Gastroesophageal sphincter (tissue), 4 donors: ENCODE data around the gene CNOT6L. TPM values are rescaled to one million over a fixed set of nuclear protein-coding genes. Genes with fewer than 3 reads are reported as not detected.

ENCODE experiments used
- ATAC-seq: fragments of 150-250 bp; one replicate; pipeline ENCODE4 v1.9.1; 2016; ENCODE audit warnings: mild to moderate bottlenecking, moderate library complexity
- H3K27ac ChIP-seq, 4 donors: fragments of 200-600 bp; sonication (generic) in 3 of 4; 1 replicate in 3 of 4; 2 replicates in 1 of 4; pipeline ENCODE4 v1.5.1; 2016 to 2019
- H3K27me3 ChIP-seq: fragments of 200-600 bp; sonication (generic); one replicate; pipeline ENCODE4 v1.5.1; 2019
- H3K36me3 ChIP-seq, 2 donors: fragments of 200-600 bp; sonication (generic); one replicate each; pipeline ENCODE4 v1.5.1; 2019; ENCODE audit warnings: control low read depth in 1 of 2
- H3K4me1 ChIP-seq, 3 donors: fragments of 200-600 bp; sonication (generic); 1 replicate in 2 of 3; 2 replicates in 1 of 3; pipeline ENCODE4 v1.5.1; 2016 to 2019; ENCODE audit warnings: control low read depth in 2 of 3
- H3K4me3 ChIP-seq, 2 donors: fragments of 200-600 bp; sonication (generic); one replicate each; pipeline ENCODE4 v1.5.1; 2019; ENCODE audit warnings: mild to moderate bottlenecking in 1 of 2, moderate library complexity in 1 of 2
- H3K9me3 ChIP-seq, 3 donors: fragments of 200-600 bp; sonication (generic); one replicate each; pipeline ENCODE4 v1.5.1; 2017 to 2019; ENCODE audit warnings: control low read depth in 2 of 3
- CTCF ChIP-seq, 4 experiments: fragments of 200-600 bp in 2 of 4; fragments of 450-650 bp in 2 of 4; sonication (generic) in 1 of 4; IDR thresholded peaks; one replicate each; pipeline ENCODE4 v1.5.1; 2017 to 2019; ENCODE audit warnings: antibody characterized with exemption in 4 of 4, mild to moderate bottlenecking in 2 of 4, moderate library complexity in 2 of 4
- EP300 ChIP-seq: sonication (generic); formaldehyde crosslinking; IDR thresholded peaks from one replicate; pipeline ENCODE4 v1.6.1; 2017; ENCODE audit warnings: antibody characterized with exemption, mild to moderate bottlenecking
- POLR2A ChIP-seq, 2 donors: fragments of 450-650 bp; IDR thresholded peaks; one replicate each; pipeline ENCODE4 v1.6.1; 2017; ENCODE audit warnings: antibody characterized with exemption in 2 of 2, mild to moderate bottlenecking in 2 of 2, moderate library complexity in 1 of 2
- POLR2AphosphoS5 ChIP-seq: sonication (generic); formaldehyde crosslinking; IDR thresholded peaks from one replicate; pipeline ENCODE4 v1.6.1; 2017; ENCODE audit warnings: antibody characterized with exemption
- WGBS, 2 donors: methylation state at CpG; one replicate each; pipeline ENCODE4 v1.1.5; 2018; ENCODE audit warnings: low coverage in 1 of 2; 5-methylcytosine and 5-hydroxymethylcytosine counted together
- total RNA-seq, 4 donors: library from RNA; depleted of rRNA; stranded (reverse); fragments of >200 nt; gene quantifications; one replicate each; pipeline ENCODE4 v1.1.0, GENCODE V29; 2016

Gene CNOT6L
- total RNA-seq, 4 donors from 2014 or later, result 21.0 to 24.8 (median 22.3) TPM

DNA sequence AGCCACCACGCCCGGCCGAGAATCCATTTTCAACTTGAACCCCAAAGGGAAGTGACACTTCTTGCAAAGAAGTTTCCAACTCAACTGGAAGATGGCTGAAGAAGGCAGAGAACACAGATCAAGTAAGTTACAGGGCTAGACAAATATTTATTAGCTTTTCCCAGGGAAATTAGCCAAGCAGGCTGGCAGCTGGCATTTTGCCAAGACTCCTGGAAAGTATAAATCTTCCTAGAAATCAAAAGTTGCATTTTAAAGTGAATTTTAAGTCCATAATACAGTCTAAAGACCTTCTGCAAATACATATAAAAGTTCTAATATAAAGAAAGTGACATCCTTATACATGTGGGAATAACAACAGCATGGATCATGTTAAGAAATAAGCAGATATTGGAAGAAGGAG, 40.1 kb upstream of the CNOT6L start:
- Histone ChIP-seq H3K9me3 (no peaks in the 10 kb centered on the region), H3K4me1 (peaks cover 0 to 18% (median 6%) of the 10 kb centered on the region in 3 donors), H3K36me3 (no peaks in the 10 kb centered on the region), H3K4me3 (no peak overlapping the region), H3K27ac (no peak overlapping the region), H3K27me3 (no peaks in the 10 kb centered on the region)
- no peak for ATAC-seq
- 100% methylated on average over 2 of the region's 3 CpGs; no CpG with 5 or more reads in 1 of the 2 donors for WGBS, 2 donors
- TF ChIP-seq EP300, result no peak
- no peak for TF ChIP-seq POLR2AphosphoS5
- no peak for TF ChIP-seq CTCF (IDR thresholded peaks at IDR 0.05)
- no peak for TF ChIP-seq POLR2A (IDR thresholded peaks at IDR 0.05)

GRCh38 chr4:77856152-77856551, 37.0 kb upstream of the CNOT6L start:
- no peak for ATAC-seq
- TF ChIP-seq EP300, result no peak
- TF ChIP-seq POLR2AphosphoS5, result no peak
- TF ChIP-seq CTCF (IDR thresholded peaks at IDR 0.05), result no peak
- no peak for TF ChIP-seq POLR2A (IDR thresholded peaks at IDR 0.05)
- peaks cover 0 to under 1% (median 0%) of the 10 kb centered on the region in 3 donors for H3K4me1 ChIP-seq
- no peak overlapping the region for H3K4me3 ChIP-seq
- WGBS, 2 donors, result 62 to 86% methylated on average over 1 of the region's 1 CpG
- no peaks in the 10 kb centered on the region for H3K27me3 ChIP-seq
- no peaks in the 10 kb centered on the region for H3K36me3 ChIP-seq
- H3K27ac ChIP-seq, result no peak overlapping the region
- H3K9me3 ChIP-seq, result no peaks in the 10 kb centered on the region

DNA sequence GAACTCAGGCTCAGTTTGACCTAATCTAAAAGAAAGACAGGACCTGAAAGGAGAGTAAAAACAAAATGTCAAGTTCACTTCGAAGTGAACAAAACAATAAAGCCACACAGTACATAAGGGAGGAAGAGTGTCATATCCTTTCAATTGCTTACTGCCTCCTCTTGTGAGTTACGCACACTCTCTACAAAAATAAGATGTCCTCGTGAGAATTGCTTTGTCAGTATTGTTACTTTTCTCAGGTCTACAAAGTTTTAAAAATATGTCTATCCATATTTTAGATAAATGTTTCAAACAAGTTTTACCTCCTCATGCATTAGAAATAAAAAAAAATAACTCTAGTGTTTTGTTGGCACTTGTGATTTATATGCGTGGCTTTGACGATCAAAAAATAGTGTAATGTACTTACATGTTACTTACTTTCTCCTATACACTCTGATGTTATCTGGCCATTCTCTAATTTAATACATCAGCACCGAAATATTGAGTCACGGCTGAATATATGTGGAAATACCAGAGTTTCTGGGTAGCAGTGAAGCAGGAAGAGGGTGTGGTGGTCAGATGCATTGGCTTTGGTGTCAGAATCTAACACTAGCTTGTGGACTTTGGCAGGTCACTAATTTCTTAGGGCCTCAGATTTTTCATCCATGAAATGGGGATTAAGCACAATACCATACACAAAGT, 35.4 kb upstream of the CNOT6L start:
- no peaks in the 10 kb centered on the region for H3K9me3 ChIP-seq
- peak overlapping the region in 3 of 4 donors; percentile 24 to 59 (median 44) for H3K27ac ChIP-seq
- peaks cover 8% of the 10 kb centered on the region for H3K27me3 ChIP-seq
- 72 to 74% methylated on average over 7 of the region's 7 CpGs for WGBS, 2 donors
- ATAC-seq, result no peak
- H3K4me3 ChIP-seq, result no peak overlapping the region
- TF ChIP-seq POLR2A (IDR thresholded peaks at IDR 0.05) (no peak), POLR2AphosphoS5 (no peak), EP300 (no peak), CTCF (IDR thresholded peaks at IDR 0.05) (no peak)
- no peaks in the 10 kb centered on the region for H3K4me1 ChIP-seq
- H3K36me3 ChIP-seq, result no peaks in the 10 kb centered on the region

GRCh38 chr4:77852892-77853495, 33.8 kb upstream of the CNOT6L start:
- Histone ChIP-seq H3K36me3 (no peaks in the 10 kb centered on the region), H3K4me3 (no peak overlapping the region), H3K9me3 (no peaks in the 10 kb centered on the region), H3K27ac (peak overlapping the region in 1 of 4 donors; percentile 25), H3K27me3 (peaks cover 11% of the 10 kb centered on the region), H3K4me1 (no peaks in the 10 kb centered on the region)
- no peak for TF ChIP-seq POLR2AphosphoS5
- no peak for TF ChIP-seq POLR2A (IDR thresholded peaks at IDR 0.05)
- TF ChIP-seq CTCF (IDR thresholded peaks at IDR 0.05), result no peak
- no peak for TF ChIP-seq EP300
- ATAC-seq, result no peak
- 66 to 68% methylated on average over 7 of the region's 7 CpGs for WGBS, 2 donors
